Left ventricle myocardium inferior (tissue), 1 donor: ENCODE data around the gene PHAX. TPM values are rescaled to one million over a fixed set of nuclear protein-coding genes. Genes with fewer than 3 reads are reported as not detected.
"Not testable (repeated sequence)": the region's sequence is repeated elsewhere in the genome, so short reads cannot be mapped to it uniquely, and the experiment has no call there.

Experiments
- DNase-seq: peaks from one replicate; pipeline ENCODE4 v3.0.0-alpha.2; 2020
- H3K27ac ChIP-seq: fragments of 200-600 bp; replicated peaks from 2 replicates; pipeline ENCODE4 v1.8.0; 2021
- H3K27me3 ChIP-seq: fragments of 200-600 bp; 2 replicates; pipeline ENCODE4 v1.8.0; 2021; ENCODE audit warnings: low read depth
- H3K36me3 ChIP-seq: fragments of 200-600 bp; 2 replicates; pipeline ENCODE4 v1.8.0; 2021
- H3K4me1 ChIP-seq: fragments of 200-600 bp; 2 replicates; pipeline ENCODE4 v1.8.0; 2021
- H3K4me3 ChIP-seq: fragments of 200-600 bp; 2 replicates; pipeline ENCODE4 v1.8.0; 2021; ENCODE audit warnings: mild to moderate bottlenecking, moderate library complexity
- H3K9me3 ChIP-seq: fragments of 200-600 bp; replicated peaks from 2 replicates; pipeline ENCODE4 v1.8.0; 2021
- intact Hi-C: fragments of 100-400 bp; cut with micrococcal nuclease; formaldehyde crosslinking; loops from one replicate; pipeline ENCODE4 v1.11.0; 2022
- long read RNA-seq: library from polyadenylated mRNA; unstranded; transcript quantifications from one replicate; pipeline ENCODE4 v2.0.0, GENCODE V29; 2021
- total RNA-seq: library from RNA; stranded (reverse); fragmentation: NEBNext Ultra II Directional; extraction: Animal tissue kit (Norgen Biotek cat#: 25700); gene quantifications from one replicate; pipeline ENCODE4 v1.2.1, GENCODE V29; 2021
- TF ChIP-seq, protein P1 (sequence below): fragments of 200-600 bp; IDR thresholded peaks from 2 replicates; pipeline ENCODE4 v1.8.0; 2021; ENCODE audit warnings: antibody characterized with exemption, mild to moderate bottlenecking, borderline replicate concordance
- donor health status: DM: no; HTN: yes; CAD: no; lungs with severe emphysema.

The PHAX gene
- 29.4 TPM for total RNA-seq
- long read RNA-seq, full-length matches to known transcripts: 21 of 31 reads
- long read RNA-seq, partial matches to known transcripts: 2 of 31 reads
- long read RNA-seq, other reads (novel, unspliced or antisense): 8 of 31 reads

GRCh38 chr5:126600631-126601511, at the start of gene PHAX:
TSS of gene PHAX (plus strand) at chr5:126600947. CDS start at chr5:126600963, 16 bp downstream.
- intact Hi-C loops: no loop called here
- peak within 1 kb of the TSS; percentile 88 for H3K27ac ChIP-seq
- peaks cover 26% of the 10 kb centered on the region for H3K36me3 ChIP-seq
- H3K4me3 ChIP-seq: peak within 1 kb of the TSS; percentile 96
- no peaks in the 10 kb centered on the region for H3K9me3 ChIP-seq
- DNase-seq: peak; percentile 77
- TF ChIP-seq, protein P1, sequence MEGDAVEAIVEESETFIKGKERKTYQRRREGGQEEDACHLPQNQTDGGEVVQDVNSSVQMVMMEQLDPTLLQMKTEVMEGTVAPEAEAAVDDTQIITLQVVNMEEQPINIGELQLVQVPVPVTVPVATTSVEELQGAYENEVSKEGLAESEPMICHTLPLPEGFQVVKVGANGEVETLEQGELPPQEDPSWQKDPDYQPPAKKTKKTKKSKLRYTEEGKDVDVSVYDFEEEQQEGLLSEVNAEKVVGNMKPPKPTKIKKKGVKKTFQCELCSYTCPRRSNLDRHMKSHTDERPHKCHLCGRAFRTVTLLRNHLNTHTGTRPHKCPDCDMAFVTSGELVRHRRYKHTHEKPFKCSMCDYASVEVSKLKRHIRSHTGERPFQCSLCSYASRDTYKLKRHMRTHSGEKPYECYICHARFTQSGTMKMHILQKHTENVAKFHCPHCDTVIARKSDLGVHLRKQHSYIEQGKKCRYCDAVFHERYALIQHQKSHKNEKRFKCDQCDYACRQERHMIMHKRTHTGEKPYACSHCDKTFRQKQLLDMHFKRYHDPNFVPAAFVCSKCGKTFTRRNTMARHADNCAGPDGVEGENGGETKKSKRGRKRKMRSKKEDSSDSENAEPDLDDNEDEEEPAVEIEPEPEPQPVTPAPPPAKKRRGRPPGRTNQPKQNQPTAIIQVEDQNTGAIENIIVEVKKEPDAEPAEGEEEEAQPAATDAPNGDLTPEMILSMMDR: peak; percentile 73
- peaks cover 52% of the 10 kb centered on the region for H3K4me1 ChIP-seq
- no peaks in the 10 kb centered on the region for H3K27me3 ChIP-seq

- no peak overlapping the region for H3K27ac ChIP-seq
- H3K27me3 ChIP-seq: no peaks in the 10 kb centered on the region
- DNase-seq: no peak
- H3K4me1 ChIP-seq: no peaks in the 10 kb centered on the region
- peaks cover 93% of the 10 kb centered on the region for H3K36me3 ChIP-seq
- intact Hi-C loops: no loop called here
- H3K4me3 ChIP-seq: no peak overlapping the region
- no peaks in the 10 kb centered on the region for H3K9me3 ChIP-seq
- TF ChIP-seq, protein P1: no peak
These were observed 48.1 kb upstream of the PHAX start for GRCh38 chr5:126552614-126553013.

GRCh38 chr5:126555101-126555500, 45.6 kb upstream of the PHAX start:
- DNase-seq, H3K9me3 ChIP-seq, intact Hi-C loops, H3K4me1 ChIP-seq, H3K4me3 ChIP-seq, H3K27ac ChIP-seq, H3K27me3 ChIP-seq: not testable (repeated sequence)
- peaks cover 94% of the 10 kb centered on the region for H3K36me3 ChIP-seq

DNA sequence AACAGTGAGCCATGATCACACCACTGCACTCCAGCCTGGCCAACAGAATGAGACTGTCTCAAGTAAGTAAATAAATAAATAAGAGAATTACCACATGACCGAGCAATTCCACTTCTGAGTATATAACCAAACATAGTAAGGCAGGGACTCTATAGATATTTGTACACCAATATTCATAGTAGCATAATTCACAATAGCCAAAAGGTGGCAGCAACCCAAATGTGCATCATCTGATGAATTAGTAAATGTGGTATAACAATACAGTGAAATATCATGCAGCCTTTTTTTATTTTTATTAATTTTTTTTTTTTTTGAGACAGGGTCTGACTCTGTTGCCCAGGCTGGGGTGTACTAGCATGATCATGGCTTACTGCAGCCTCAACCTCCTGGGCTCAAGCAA, 38.8 kb upstream of the PHAX start:
- Histone ChIP-seq H3K4me1 (no peaks in the 10 kb centered on the region), H3K36me3 (peaks cover 84% of the 10 kb centered on the region), H3K27me3 (no peaks in the 10 kb centered on the region), H3K4me3 (no peak overlapping the region), H3K9me3 (no peaks in the 10 kb centered on the region), H3K27ac (no peak overlapping the region)
- no peak for DNase-seq
- intact Hi-C loops: no loop called here
- TF ChIP-seq, protein P1: no peak

- Histone ChIP-seq H3K9me3 (no peaks in the 10 kb centered on the region), H3K36me3 (peaks cover 78% of the 10 kb centered on the region), H3K27me3 (no peaks in the 10 kb centered on the region), H3K27ac (no peak overlapping the region), H3K4me3 (no peak overlapping the region), H3K4me1 (no peaks in the 10 kb centered on the region)
- intact Hi-C loops: no loop called here
- no peak for DNase-seq
- TF ChIP-seq, protein P1: no peak
These were observed 37.9 kb upstream of the PHAX start for GRCh38 chr5:126562823-126563222.

DNA sequence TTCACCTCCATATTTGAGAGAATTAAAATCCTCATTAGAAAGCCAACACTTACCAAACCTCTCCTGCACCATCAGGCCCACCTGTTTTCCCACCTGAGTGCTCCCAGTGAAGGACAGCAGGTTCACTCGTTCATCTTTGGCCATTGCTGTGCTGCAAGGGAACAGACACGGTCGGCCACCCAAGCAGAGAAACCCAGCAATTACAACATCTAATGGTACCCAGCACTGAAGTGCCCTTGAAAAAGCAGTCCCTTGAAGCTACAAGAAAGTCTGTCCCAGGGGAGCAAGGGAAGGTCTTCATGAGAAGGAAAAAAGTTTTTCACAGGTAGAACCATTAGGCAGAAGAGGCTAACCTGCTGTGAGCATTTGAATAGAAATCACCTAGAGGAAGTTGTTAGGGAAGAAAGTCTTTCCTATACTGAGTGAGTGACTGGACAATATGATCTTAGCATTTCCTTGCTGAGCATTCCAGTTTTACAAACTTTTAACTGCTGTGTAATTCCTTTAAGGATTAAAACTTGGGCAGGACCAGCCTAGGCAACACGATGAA, 32.5 kb upstream of the PHAX start:
- H3K36me3 ChIP-seq: peaks cover 70% of the 10 kb centered on the region

More for the DNA sequence above, 32.5 kb upstream of the PHAX start:
- Histone ChIP-seq H3K27me3 (no peaks in the 10 kb centered on the region), H3K27ac (no peak overlapping the region), H3K4me3 (no peak overlapping the region), H3K9me3 (no peaks in the 10 kb centered on the region), H3K4me1 (no peaks in the 10 kb centered on the region)
- TF ChIP-seq, protein P1: no peak
- intact Hi-C loops: no loop called here
- no peak for DNase-seq
